ENCODE data around the gene MMP21. TPM values are rescaled to one million over a fixed set of nuclear protein-coding genes. Genes with fewer than 3 reads are reported as not detected.

Gene MMP21
- total RNA-seq, 3 donors from 2014 or later: 0.33 to 0.59 TPM; not detected in 1

GRCh38 chr10:125734823-125735222 is 40.8 kb downstream of the MMP21 start:
- no peaks in the 10 kb centered on the region for H3K9me3 ChIP-seq
- TF ChIP-seq CTCF (IDR thresholded peaks at IDR 0.05) (no peak), POLR2AphosphoS5 (IDR thresholded peaks at IDR 0.05) (no peak), POLR2A (IDR thresholded peaks at IDR 0.05) (no peak)
- peaks cover 19% of the 10 kb centered on the region for H3K36me3 ChIP-seq
- no peak for DNase-seq (ENCODE audit: low spot score in 2 of 2)
- H3K4me3 ChIP-seq: no peak overlapping the region
- H3K27me3 ChIP-seq: no peaks in the 10 kb centered on the region
- no peaks in the 10 kb centered on the region for H3K4me1 ChIP-seq
- intact Hi-C loops (cut with DNase I; ENCODE audit: low total_unique reads): no loop called here
- no peak overlapping the region for H3K27ac ChIP-seq

- H3K36me3 ChIP-seq: peaks cover 20% of the 10 kb centered on the region
- H3K4me1 ChIP-seq: no peaks in the 10 kb centered on the region
- no peak for DNase-seq (ENCODE audit: low spot score in 2 of 2)
- H3K27ac ChIP-seq: no peak overlapping the region
- intact Hi-C loops (cut with DNase I; ENCODE audit: low total_unique reads): no loop called here
- TF ChIP-seq POLR2AphosphoS5 (IDR thresholded peaks at IDR 0.05) (no peak), CTCF (IDR thresholded peaks at IDR 0.05) (no peak), POLR2A (IDR thresholded peaks at IDR 0.05) (no peak)
- no peak overlapping the region for H3K4me3 ChIP-seq
- no peaks in the 10 kb centered on the region for H3K27me3 ChIP-seq
- no peaks in the 10 kb centered on the region for H3K9me3 ChIP-seq
Observed at GRCh38 chr10:125734148-125734547, 41.5 kb downstream of the MMP21 start.

GRCh38 chr10:125727436-125727835 is 48.2 kb downstream of the MMP21 start:
- TF ChIP-seq POLR2A (IDR thresholded peaks at IDR 0.05): no peak
- no peak for TF ChIP-seq POLR2AphosphoS5 (IDR thresholded peaks at IDR 0.05)
- TF ChIP-seq CTCF (IDR thresholded peaks at IDR 0.05): no peak
- H3K4me3 ChIP-seq: no peak overlapping the region
- no peaks in the 10 kb centered on the region for H3K4me1 ChIP-seq
- H3K36me3 ChIP-seq: peaks cover 15% of the 10 kb centered on the region
- H3K9me3 ChIP-seq: no peaks in the 10 kb centered on the region
- DNase-seq (ENCODE audit: low spot score in 2 of 2): no peak
- H3K27ac ChIP-seq: no peak overlapping the region
- no peaks in the 10 kb centered on the region for H3K27me3 ChIP-seq
- intact Hi-C loops (cut with DNase I; ENCODE audit: low total_unique reads): no loop called here

- DNase-seq (ENCODE audit: low spot score in 2 of 2): no peak
- peaks cover 15% of the 10 kb centered on the region for H3K36me3 ChIP-seq
- intact Hi-C loops (cut with DNase I; ENCODE audit: low total_unique reads): no loop called here
Observed at GRCh38 chr10:125726914-125727313, 48.7 kb downstream of the MMP21 start.

GRCh38 chr10:125722811-125723210 is 52.8 kb downstream of the MMP21 start:
- no peak overlapping the region for H3K4me3 ChIP-seq
- intact Hi-C loops (cut with DNase I; ENCODE audit: low total_unique reads): no loop called here
- no peak for DNase-seq (ENCODE audit: low spot score in 2 of 2)
- no peaks in the 10 kb centered on the region for H3K36me3 ChIP-seq
- no peaks in the 10 kb centered on the region for H3K27me3 ChIP-seq
- no peaks in the 10 kb centered on the region for H3K4me1 ChIP-seq
- TF ChIP-seq POLR2AphosphoS5 (IDR thresholded peaks at IDR 0.05) (no peak), CTCF (IDR thresholded peaks at IDR 0.05) (no peak), POLR2A (IDR thresholded peaks at IDR 0.05) (no peak)
- no peaks in the 10 kb centered on the region for H3K9me3 ChIP-seq
- H3K27ac ChIP-seq: no peak overlapping the region

More at GRCh38 chr10:125726914-125727313, 48.7 kb downstream of the MMP21 start:
- Histone ChIP-seq H3K9me3 (no peaks in the 10 kb centered on the region), H3K4me3 (no peak overlapping the region), H3K4me1 (no peaks in the 10 kb centered on the region), H3K27ac (no peak overlapping the region), H3K27me3 (no peaks in the 10 kb centered on the region)
- TF ChIP-seq CTCF (IDR thresholded peaks at IDR 0.05) (no peak), POLR2A (IDR thresholded peaks at IDR 0.05) (no peak), POLR2AphosphoS5 (IDR thresholded peaks at IDR 0.05) (no peak)
